DOHH2 (cell line): ENCODE data around the gene SORT1.

Experiments used
- H3F3A ChIP-seq: fragments of 200-600 bp; sonication (generic), shearing (Covaris generic); 2 replicates; pipeline ENCODE4 v1.6.0; 2016; ENCODE audit warnings: antibody characterized with exemption, mild to moderate bottlenecking; ENCODE audit not compliant: control insufficient read depth, insufficient read depth
- H3K27ac ChIP-seq: fragments of 200-600 bp; sonication (generic); 2 replicates; pipeline ENCODE4 v1.5.1; 2014; ENCODE audit warnings: low read depth, mild to moderate bottlenecking, low read length, moderate library complexity
- H3K27me3 ChIP-seq: fragments of 200-600 bp; sonication (generic); 2 replicates; pipeline ENCODE4 v1.6.1; 2014; ENCODE audit warnings: mild to moderate bottlenecking, low read length, mixed read lengths; ENCODE audit not compliant: control insufficient read depth
- H3K36me3 ChIP-seq: fragments of 200-600 bp; sonication (generic); 2 replicates; pipeline ENCODE4 v1.6.1; 2014; ENCODE audit warnings: mild to moderate bottlenecking, low read length, moderate library complexity, mixed read lengths; ENCODE audit not compliant: control insufficient read depth
- H3K4me1 ChIP-seq: fragments of 200-600 bp; sonication (generic); 2 replicates; pipeline ENCODE4 v1.6.1; 2014; ENCODE audit warnings: mild to moderate bottlenecking, low read length, mixed read lengths; ENCODE audit not compliant: control insufficient read depth
- H3K4me2 ChIP-seq: fragments of 200-600 bp; sonication (generic); 2 replicates; pipeline ENCODE4 v1.6.0; 2014; ENCODE audit warnings: mild to moderate bottlenecking, low read length, moderate library complexity
- H3K4me3 ChIP-seq: fragments of 200-600 bp; sonication (generic); 2 replicates; pipeline ENCODE4 v1.5.1; 2014; ENCODE audit warnings: mild to moderate bottlenecking, low read length, mixed read lengths
- H3K79me2 ChIP-seq: fragments of 200-600 bp; sonication (generic); 2 replicates; pipeline ENCODE4 v1.6.1; 2014; ENCODE audit warnings: mild to moderate bottlenecking, low read length, mixed read lengths; ENCODE audit not compliant: control insufficient read depth
- H3K9me2 ChIP-seq: fragments of 200-600 bp; sonication (generic); replicated peaks from 2 replicates; pipeline ENCODE4 v1.6.1; 2014; ENCODE audit warnings: mild to moderate bottlenecking, low read length, mixed read lengths; ENCODE audit not compliant: control insufficient read depth
- H3K9me3 ChIP-seq: fragments of 200-600 bp; sonication (generic); 2 replicates; pipeline ENCODE4 v1.6.1; 2014; ENCODE audit warnings: antibody characterized with exemption, low read length, mixed read lengths; ENCODE audit not compliant: control insufficient read depth, insufficient read depth
- H4K20me1 ChIP-seq: fragments of 200-600 bp; sonication (generic); 2 replicates; pipeline ENCODE4 v1.6.0; 2014; ENCODE audit warnings: low read depth, mild to moderate bottlenecking, antibody characterized with exemption, low read length, moderate library complexity; ENCODE audit not compliant: control insufficient read depth, insufficient read depth
- EZH2phosphoT487 ChIP-seq: fragments of 200-600 bp; sonication (generic); IDR thresholded peaks from 2 replicates; pipeline ENCODE4 v1.6.1; 2017; ENCODE audit warnings: borderline replicate concordance, mild to moderate bottlenecking, antibody characterized with exemption, low read length, moderate library complexity, mixed read lengths
- TF ChIP-seq, protein P1 (sequence below): fragments of 200-600 bp; sonication (generic); IDR thresholded peaks from one replicate; pipeline ENCODE4 v1.5.1; 2014; ENCODE audit warnings: antibody characterized with exemption, mild to moderate bottlenecking, low read depth, low read length; ENCODE audit not compliant: poor library complexity, severe bottlenecking

Gene SORT1

DNA sequence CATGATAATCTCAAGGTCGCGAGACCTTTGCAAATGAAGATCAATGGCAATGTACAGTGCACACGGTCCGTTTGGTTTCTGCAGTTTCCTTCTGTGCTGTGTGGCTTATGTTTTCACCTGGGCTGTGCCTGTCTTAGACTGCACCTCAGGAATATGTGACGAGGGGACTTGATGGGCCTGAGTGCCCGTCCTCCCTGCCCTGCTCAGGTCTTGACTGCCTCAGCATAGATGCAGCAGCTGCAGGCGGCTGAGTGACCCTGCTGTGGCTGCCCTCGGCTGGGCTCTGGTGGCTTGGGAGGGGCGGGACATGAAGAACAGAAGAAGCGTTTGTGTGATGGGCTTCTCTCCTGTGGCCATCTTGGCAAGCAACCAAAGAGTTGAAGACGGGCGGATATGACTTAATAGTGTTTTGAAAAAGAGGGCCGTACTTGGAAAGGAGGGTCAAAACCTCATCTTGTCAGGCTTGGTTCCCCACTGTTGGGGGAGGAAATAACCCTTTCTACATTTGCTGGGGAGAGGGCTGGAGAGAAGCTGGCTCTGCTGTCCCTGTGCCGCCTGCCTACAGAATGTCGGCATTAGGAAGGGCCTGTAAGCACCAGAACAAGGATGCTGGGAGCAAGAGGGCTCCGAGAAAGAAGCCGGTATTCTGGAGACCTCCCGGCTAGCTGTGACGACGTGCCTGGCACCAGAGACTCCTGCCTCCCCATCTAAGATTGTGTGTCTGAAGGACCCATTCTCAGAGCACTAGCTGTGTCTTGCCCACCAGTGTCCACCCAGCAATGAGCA, 98.0 kb downstream of the SORT1 start:
- Histone ChIP-seq H3K4me3 (no peak overlapping the region), H4K20me1 (no peaks in the 10 kb centered on the region), H3K79me2 (no peaks in the 10 kb centered on the region), H3K9me3 (no peaks in the 10 kb centered on the region), H3K27ac (no peak overlapping the region), H3K4me1 (peaks cover 22% of the 10 kb centered on the region), H3F3A (no peaks in the 10 kb centered on the region), H3K27me3 (no peaks in the 10 kb centered on the region), H3K4me2 (no peak overlapping the region), H3K36me3 (no peaks in the 10 kb centered on the region), H3K9me2 (no peaks in the 10 kb centered on the region)
- TF ChIP-seq, protein P1, sequence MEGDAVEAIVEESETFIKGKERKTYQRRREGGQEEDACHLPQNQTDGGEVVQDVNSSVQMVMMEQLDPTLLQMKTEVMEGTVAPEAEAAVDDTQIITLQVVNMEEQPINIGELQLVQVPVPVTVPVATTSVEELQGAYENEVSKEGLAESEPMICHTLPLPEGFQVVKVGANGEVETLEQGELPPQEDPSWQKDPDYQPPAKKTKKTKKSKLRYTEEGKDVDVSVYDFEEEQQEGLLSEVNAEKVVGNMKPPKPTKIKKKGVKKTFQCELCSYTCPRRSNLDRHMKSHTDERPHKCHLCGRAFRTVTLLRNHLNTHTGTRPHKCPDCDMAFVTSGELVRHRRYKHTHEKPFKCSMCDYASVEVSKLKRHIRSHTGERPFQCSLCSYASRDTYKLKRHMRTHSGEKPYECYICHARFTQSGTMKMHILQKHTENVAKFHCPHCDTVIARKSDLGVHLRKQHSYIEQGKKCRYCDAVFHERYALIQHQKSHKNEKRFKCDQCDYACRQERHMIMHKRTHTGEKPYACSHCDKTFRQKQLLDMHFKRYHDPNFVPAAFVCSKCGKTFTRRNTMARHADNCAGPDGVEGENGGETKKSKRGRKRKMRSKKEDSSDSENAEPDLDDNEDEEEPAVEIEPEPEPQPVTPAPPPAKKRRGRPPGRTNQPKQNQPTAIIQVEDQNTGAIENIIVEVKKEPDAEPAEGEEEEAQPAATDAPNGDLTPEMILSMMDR, result no peak
- no peak for TF ChIP-seq EZH2phosphoT487

DNA sequence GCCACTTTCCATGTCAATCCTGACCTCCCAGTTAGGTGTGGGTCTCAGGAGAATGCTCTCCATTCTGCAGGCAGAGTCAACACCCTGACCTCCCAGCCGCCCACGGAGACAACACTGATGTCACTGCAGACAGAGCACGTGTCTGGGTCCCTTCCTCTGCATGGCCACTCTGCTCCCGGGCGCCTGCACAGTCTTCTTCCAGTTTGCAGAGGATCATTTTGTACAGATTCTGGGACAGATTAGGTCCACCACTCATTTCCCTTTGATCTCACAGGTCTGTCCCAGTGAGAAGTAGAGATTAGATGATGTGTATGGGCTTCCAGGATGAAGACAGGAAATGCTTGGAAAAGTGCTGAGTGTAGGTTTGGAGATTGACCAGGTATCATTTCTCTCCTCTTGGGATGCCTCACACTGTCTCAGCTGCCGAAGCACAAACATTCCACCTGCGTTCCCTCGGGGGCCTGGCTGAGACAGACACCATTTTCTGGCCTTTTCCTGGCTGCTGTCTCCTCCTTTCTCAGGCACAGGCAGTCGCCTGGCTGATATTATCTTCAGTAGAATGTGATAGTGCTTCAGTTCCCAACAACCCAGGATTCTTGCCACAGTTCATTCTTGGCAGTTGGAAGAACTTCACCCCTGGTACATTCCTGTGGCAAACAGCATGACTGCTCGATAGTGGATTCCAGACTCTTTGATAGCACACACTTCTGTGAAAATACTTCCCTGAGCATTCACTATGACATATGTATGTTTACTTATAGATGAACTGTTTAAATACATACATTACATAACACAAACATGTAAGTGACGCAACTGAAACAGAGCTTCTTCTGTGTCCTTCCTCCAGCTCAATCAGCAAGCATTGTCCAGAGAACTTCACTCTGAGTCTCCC, 98.8 kb downstream of the SORT1 start:
- no peaks in the 10 kb centered on the region for H3F3A ChIP-seq
- peaks cover 25% of the 10 kb centered on the region for H3K4me1 ChIP-seq
- no peaks in the 10 kb centered on the region for H3K9me3 ChIP-seq
- H3K4me3 ChIP-seq, result no peak overlapping the region
- H3K9me2 ChIP-seq, result no peaks in the 10 kb centered on the region
- no peak overlapping the region for H3K27ac ChIP-seq
- no peaks in the 10 kb centered on the region for H3K27me3 ChIP-seq
- no peaks in the 10 kb centered on the region for H3K36me3 ChIP-seq
- no peaks in the 10 kb centered on the region for H3K79me2 ChIP-seq
- TF ChIP-seq EZH2phosphoT487, result no peak
- TF ChIP-seq, protein P1, result no peak
- H3K4me2 ChIP-seq, result no peak overlapping the region
- no peaks in the 10 kb centered on the region for H4K20me1 ChIP-seq

DNA sequence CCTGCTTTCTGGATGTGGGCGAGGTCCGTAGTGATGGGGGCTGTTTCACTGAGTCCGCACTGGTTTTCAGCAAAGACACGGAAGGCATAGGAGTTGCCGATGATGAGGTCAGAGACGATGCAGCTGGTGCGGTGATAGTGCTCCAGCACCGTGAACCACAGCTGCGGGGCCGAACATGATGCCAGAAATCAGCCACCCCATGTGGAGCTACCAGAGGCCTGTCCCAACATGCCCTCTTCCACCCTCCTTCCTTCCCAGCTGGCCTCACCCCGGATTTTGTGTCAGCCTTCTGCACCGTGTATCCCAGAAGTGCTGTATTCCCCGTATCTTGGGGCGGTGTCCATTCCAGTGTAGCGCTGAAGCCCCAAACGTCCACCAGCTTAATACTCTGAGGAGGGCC, 100.9 kb downstream of the SORT1 start:
- no peak for TF ChIP-seq EZH2phosphoT487
- TF ChIP-seq, protein P1, result no peak

More for the DNA sequence above, 100.9 kb downstream of the SORT1 start:
- no peaks in the 10 kb centered on the region for H3K27me3 ChIP-seq
- H4K20me1 ChIP-seq, result no peaks in the 10 kb centered on the region
- H3F3A ChIP-seq, result no peaks in the 10 kb centered on the region; the same call in 1 of the 2 replicates
- H3K4me3 ChIP-seq, result no peak overlapping the region
- no peaks in the 10 kb centered on the region for H3K79me2 ChIP-seq
- H3K4me1 ChIP-seq, result peaks cover 27% of the 10 kb centered on the region
- H3K9me3 ChIP-seq, result no peaks in the 10 kb centered on the region
- no peak overlapping the region for H3K27ac ChIP-seq
- H3K4me2 ChIP-seq, result no peak overlapping the region
- H3K9me2 ChIP-seq, result no peaks in the 10 kb centered on the region
- no peaks in the 10 kb centered on the region for H3K36me3 ChIP-seq
